ENCODE results near the gene PTPRG.
"Not testable (repeated sequence)": the region's sequence is repeated elsewhere in the genome, so short reads cannot be mapped to it uniquely, and the experiment has no call there.

Gene PTPRG

GRCh38 chr3:61803983-61804382, 242.6 kb downstream of the PTPRG start:
- no peak for DNase-seq (ENCODE audit: low spot score)

- no peak for DNase-seq (ENCODE audit: low spot score)
Observed at GRCh38 chr3:61804782-61805181, 243.4 kb downstream of the PTPRG start.

GRCh38 chr3:61805510-61806080, 244.2 kb downstream of the PTPRG start:
- no peak for DNase-seq (ENCODE audit: low spot score)

- no peak for DNase-seq (ENCODE audit: low spot score)
Observed at GRCh38 chr3:61806810-61807209, 245.4 kb downstream of the PTPRG start.

- DNase-seq (ENCODE audit: low spot score) = no peak
Observed at GRCh38 chr3:61807865-61808276, 246.5 kb downstream of the PTPRG start.

GRCh38 chr3:61808526-61808925, 247.2 kb downstream of the PTPRG start:
- no peak for DNase-seq (ENCODE audit: low spot score)

- no peak for DNase-seq (ENCODE audit: low spot score)
Observed at GRCh38 chr3:61808999-61809398, 247.6 kb downstream of the PTPRG start.

GRCh38 chr3:61809879-61810278, 248.5 kb downstream of the PTPRG start:
- no peak for DNase-seq (ENCODE audit: low spot score)

GRCh38 chr3:61810953-61811497, 249.7 kb downstream of the PTPRG start:
- DNase-seq (ENCODE audit: low spot score) = no peak

GRCh38 chr3:61811652-61812051, 250.3 kb downstream of the PTPRG start:
- no peak for DNase-seq (ENCODE audit: low spot score)

- no peak for DNase-seq (ENCODE audit: low spot score)
Observed at GRCh38 chr3:61812085-61812484, 250.7 kb downstream of the PTPRG start.

GRCh38 chr3:61812517-61812916, 251.1 kb downstream of the PTPRG start:
- DNase-seq (ENCODE audit: low spot score) = no peak

- no peak for DNase-seq (ENCODE audit: low spot score)
Observed at GRCh38 chr3:61813636-61814035, 252.3 kb downstream of the PTPRG start.

GRCh38 chr3:61814674-61815073, 253.3 kb downstream of the PTPRG start:
- no peak for DNase-seq (ENCODE audit: low spot score)

GRCh38 chr3:61816304-61816703, 254.9 kb downstream of the PTPRG start:
- not testable (repeated sequence) for DNase-seq (ENCODE audit: low spot score)

GRCh38 chr3:61819861-61820260, 258.5 kb downstream of the PTPRG start:
- no peak for DNase-seq (ENCODE audit: low spot score)

- DNase-seq (ENCODE audit: low spot score) = no peak
Observed at GRCh38 chr3:61820306-61820992, 259.1 kb downstream of the PTPRG start.

- DNase-seq (ENCODE audit: low spot score) = no peak
Observed at GRCh38 chr3:61821823-61822251, 260.5 kb downstream of the PTPRG start.

- no peak for DNase-seq (ENCODE audit: low spot score)
Observed at GRCh38 chr3:61822588-61822987, 261.2 kb downstream of the PTPRG start.

- no peak for DNase-seq (ENCODE audit: low spot score)
Observed at GRCh38 chr3:61824553-61825135, 263.3 kb downstream of the PTPRG start.

GRCh38 chr3:61826161-61826560, 264.8 kb downstream of the PTPRG start:
- no peak for DNase-seq (ENCODE audit: low spot score)

- no peak for DNase-seq (ENCODE audit: low spot score)
Observed at GRCh38 chr3:61828184-61828874, 267.0 kb downstream of the PTPRG start.

Data from SW480 (cell line).